GM12873 (cell line): ENCODE data around the gene NFIA.

Experiments
- TF ChIP-seq, protein P1 (sequence below): IDR thresholded peaks from 2 replicates; pipeline ENCODE4 v1.5.1; 2012; ENCODE audit warnings: low read depth, mild to moderate bottlenecking, moderate library complexity, low read length, control low read depth; ENCODE audit not compliant: insufficient read depth; ENCODE audit errors: missing control alignments

Gene NFIA

DNA sequence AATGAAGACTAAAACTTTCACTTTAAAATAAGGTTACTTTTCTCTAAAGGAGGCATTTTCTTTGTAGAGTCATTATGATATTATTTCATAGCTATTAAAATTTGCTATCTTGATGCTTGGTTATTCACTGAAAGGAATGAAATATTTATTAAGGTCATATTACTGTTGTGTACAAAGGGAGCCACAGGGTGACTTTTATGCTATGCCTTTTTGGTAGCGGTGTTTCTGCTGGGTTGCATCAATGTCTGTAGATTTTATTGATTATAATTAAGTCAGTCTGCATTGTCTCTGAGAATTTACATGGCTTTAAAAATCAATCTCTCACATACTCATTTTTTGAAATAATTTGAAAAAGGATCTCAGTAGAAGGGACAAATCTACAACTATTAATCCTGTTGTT lies 84.9 kb downstream of the NFIA start:
- TF ChIP-seq, protein P1, sequence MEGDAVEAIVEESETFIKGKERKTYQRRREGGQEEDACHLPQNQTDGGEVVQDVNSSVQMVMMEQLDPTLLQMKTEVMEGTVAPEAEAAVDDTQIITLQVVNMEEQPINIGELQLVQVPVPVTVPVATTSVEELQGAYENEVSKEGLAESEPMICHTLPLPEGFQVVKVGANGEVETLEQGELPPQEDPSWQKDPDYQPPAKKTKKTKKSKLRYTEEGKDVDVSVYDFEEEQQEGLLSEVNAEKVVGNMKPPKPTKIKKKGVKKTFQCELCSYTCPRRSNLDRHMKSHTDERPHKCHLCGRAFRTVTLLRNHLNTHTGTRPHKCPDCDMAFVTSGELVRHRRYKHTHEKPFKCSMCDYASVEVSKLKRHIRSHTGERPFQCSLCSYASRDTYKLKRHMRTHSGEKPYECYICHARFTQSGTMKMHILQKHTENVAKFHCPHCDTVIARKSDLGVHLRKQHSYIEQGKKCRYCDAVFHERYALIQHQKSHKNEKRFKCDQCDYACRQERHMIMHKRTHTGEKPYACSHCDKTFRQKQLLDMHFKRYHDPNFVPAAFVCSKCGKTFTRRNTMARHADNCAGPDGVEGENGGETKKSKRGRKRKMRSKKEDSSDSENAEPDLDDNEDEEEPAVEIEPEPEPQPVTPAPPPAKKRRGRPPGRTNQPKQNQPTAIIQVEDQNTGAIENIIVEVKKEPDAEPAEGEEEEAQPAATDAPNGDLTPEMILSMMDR, result no peak

GRCh38 chr1:61169045-61169444 lies 86.7 kb downstream of the NFIA start:
- TF ChIP-seq, protein P1, result no peak

DNA sequence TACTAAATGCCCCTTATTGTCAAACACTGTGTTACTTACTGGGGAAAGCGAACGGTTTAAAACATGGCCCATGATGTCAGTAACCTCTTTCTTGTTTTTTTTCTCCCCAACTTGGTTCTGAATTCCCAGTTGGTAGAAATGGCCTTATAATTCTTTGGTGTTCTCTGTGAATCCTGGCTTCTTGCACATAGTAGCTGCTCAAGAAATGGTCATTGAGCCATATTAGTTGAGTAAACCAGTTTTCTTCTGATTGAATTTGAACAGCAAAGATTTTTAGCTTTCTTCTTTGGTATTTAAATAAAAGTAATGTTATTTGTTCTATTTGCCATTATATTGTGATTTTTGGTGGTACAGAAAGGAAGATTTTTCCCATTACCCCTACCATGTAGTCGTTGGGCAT lies 87.3 kb downstream of the NFIA start:
- TF ChIP-seq, protein P1, result no peak

GRCh38 chr1:61170328-61171238 lies 88.2 kb downstream of the NFIA start:
- TF ChIP-seq, protein P1, result no peak

DNA sequence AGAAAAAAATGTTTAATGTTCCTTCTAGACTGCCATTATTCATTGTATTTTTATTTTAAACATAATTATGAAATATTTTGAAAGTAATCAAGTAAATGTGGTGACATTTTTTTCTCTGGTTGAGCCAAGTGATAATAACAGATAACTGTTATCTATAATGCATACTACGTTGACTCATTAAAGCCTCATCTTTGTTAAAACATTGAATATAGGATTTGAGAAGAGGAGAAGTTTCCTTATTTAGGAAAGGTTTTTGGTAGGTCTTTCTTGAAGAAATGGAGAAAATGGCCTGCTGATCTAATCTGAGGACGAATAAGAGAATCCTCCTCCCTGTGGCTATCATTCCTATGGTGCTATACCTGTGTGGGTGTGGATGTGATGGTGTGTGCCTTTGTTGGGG lies 89.0 kb downstream of the NFIA start:
- TF ChIP-seq, protein P1, result no peak

GRCh38 chr1:61171974-61172373 lies 89.6 kb downstream of the NFIA start:
- TF ChIP-seq, protein P1, result no peak

- TF ChIP-seq, protein P1, result no peak
Observed at GRCh38 chr1:61173118-61173517, 90.8 kb downstream of the NFIA start.
